ENCODE data around the gene HNRNPDL.

Gene HNRNPDL

GRCh38 chr4:82458729-82459128 is 28.5 kb upstream of the HNRNPDL start:
- peaks cover 85% of the 10 kb centered on the region for H3K36me3 ChIP-seq (ENCODE audit: insufficient read depth, low read length)
- no peaks in the 10 kb centered on the region for H3K79me2 ChIP-seq (ENCODE audit: insufficient read depth, low read length)
- TF ChIP-seq CTCF (IDR thresholded peaks at IDR 0.05; ENCODE audit: low read length) (no peak), EZH2 (IDR thresholded peaks at IDR 0.05; ENCODE audit: borderline replicate concordance, low read length) (no peak)

GRCh38 chr4:82457266-82457665 is 27.0 kb upstream of the HNRNPDL start:
- no peaks in the 10 kb centered on the region; the same call in 1 of the 2 replicates for H3F3A ChIP-seq (ENCODE audit: insufficient read depth, low read length)
- H3K4me1 ChIP-seq (ENCODE audit: insufficient read depth, low read length, severe bottlenecking) = no peaks in the 10 kb centered on the region
- H3K4me2 ChIP-seq (ENCODE audit: low read length) = no peak overlapping the region
- no peaks in the 10 kb centered on the region for H3K9me3 ChIP-seq (ENCODE audit: low read length)
- TF ChIP-seq CTCF (IDR thresholded peaks at IDR 0.05; ENCODE audit: low read length) = no peak
- TF ChIP-seq EZH2 (IDR thresholded peaks at IDR 0.05; ENCODE audit: borderline replicate concordance, low read length) = no peak
- no peaks in the 10 kb centered on the region for H3K27me3 ChIP-seq (ENCODE audit: insufficient read depth, low read length)
- no peak overlapping the region for H3K9ac ChIP-seq (ENCODE audit: low read length)
- H4K20me1 ChIP-seq (ENCODE audit: insufficient read depth, low read length) = no peaks in the 10 kb centered on the region
- H3K79me2 ChIP-seq (ENCODE audit: insufficient read depth, low read length) = no peaks in the 10 kb centered on the region
- peaks cover 85% of the 10 kb centered on the region for H3K36me3 ChIP-seq (ENCODE audit: insufficient read depth, low read length)
- no peaks in the 10 kb centered on the region for H3K9me2 ChIP-seq (ENCODE audit: low read depth, low read length)
- H3K4me3 ChIP-seq (ENCODE audit: low read depth, low read length, poor library complexity, severe bottlenecking) = no peak overlapping the region
- no peak overlapping the region for H3K27ac ChIP-seq (ENCODE audit: low read depth, low read length, poor library complexity, severe bottlenecking)
- no peak overlapping the region for H2AFZ ChIP-seq (ENCODE audit: low read length)

More at GRCh38 chr4:82458729-82459128, 28.5 kb upstream of the HNRNPDL start:
- H3K9ac ChIP-seq (ENCODE audit: low read length) = no peak overlapping the region
- no peak overlapping the region for H3K27ac ChIP-seq (ENCODE audit: low read depth, low read length, poor library complexity, severe bottlenecking)
- H3K9me2 ChIP-seq (ENCODE audit: low read depth, low read length) = no peaks in the 10 kb centered on the region
- H2AFZ ChIP-seq (ENCODE audit: low read length) = no peak overlapping the region
- H3K4me2 ChIP-seq (ENCODE audit: low read length) = no peak overlapping the region
- no peaks in the 10 kb centered on the region; the same call in 1 of the 2 replicates for H3F3A ChIP-seq (ENCODE audit: insufficient read depth, low read length)
- H4K20me1 ChIP-seq (ENCODE audit: insufficient read depth, low read length) = no peaks in the 10 kb centered on the region
- no peak overlapping the region for H3K4me3 ChIP-seq (ENCODE audit: low read depth, low read length, poor library complexity, severe bottlenecking)
- H3K9me3 ChIP-seq (ENCODE audit: low read length) = no peaks in the 10 kb centered on the region
- no peaks in the 10 kb centered on the region for H3K27me3 ChIP-seq (ENCODE audit: insufficient read depth, low read length)
- H3K4me1 ChIP-seq (ENCODE audit: insufficient read depth, low read length, severe bottlenecking) = peaks cover 3% of the 10 kb centered on the region

- H3K36me3 ChIP-seq (ENCODE audit: insufficient read depth, low read length) = peaks cover 86% of the 10 kb centered on the region
- H3K9me3 ChIP-seq (ENCODE audit: low read length) = no peaks in the 10 kb centered on the region
- H3K27ac ChIP-seq (ENCODE audit: low read depth, low read length, poor library complexity, severe bottlenecking) = no peak overlapping the region
Observed at GRCh38 chr4:82452026-82452425, 21.8 kb upstream of the HNRNPDL start.

More at GRCh38 chr4:82452026-82452425, 21.8 kb upstream of the HNRNPDL start:
- Histone ChIP-seq H3K79me2 (ENCODE audit: insufficient read depth, low read length) (no peaks in the 10 kb centered on the region), H4K20me1 (ENCODE audit: insufficient read depth, low read length) (no peaks in the 10 kb centered on the region), H3K4me3 (ENCODE audit: low read depth, low read length, poor library complexity, severe bottlenecking) (no peak overlapping the region), H3K4me1 (ENCODE audit: insufficient read depth, low read length, severe bottlenecking) (no peaks in the 10 kb centered on the region), H3F3A (ENCODE audit: insufficient read depth, low read length) (no peaks in the 10 kb centered on the region; the same call in 1 of the 2 replicates), H2AFZ (ENCODE audit: low read length) (no peak overlapping the region), H3K9ac (ENCODE audit: low read length) (no peak overlapping the region), H3K27me3 (ENCODE audit: insufficient read depth, low read length) (no peaks in the 10 kb centered on the region), H3K4me2 (ENCODE audit: low read length) (no peak overlapping the region), H3K9me2 (ENCODE audit: low read depth, low read length) (no peaks in the 10 kb centered on the region)
- no peak for TF ChIP-seq CTCF (IDR thresholded peaks at IDR 0.05; ENCODE audit: low read length)
- no peak for TF ChIP-seq EZH2 (IDR thresholded peaks at IDR 0.05; ENCODE audit: borderline replicate concordance, low read length)

All from OCI-LY1 (cell line).